SK-N-SH (cell line): ENCODE results near the gene PCDHGB1.
"Not testable (repeated sequence)": the region's sequence is repeated elsewhere in the genome, so short reads cannot be mapped to it uniquely, and the experiment has no call there.

ENCODE experiments used
- CHD2 ChIP-seq: fragments of 150-350 bp; IDR thresholded peaks from 2 replicates; pipeline ENCODE4 v1.6.1; 2018; ENCODE audit warnings: low read length; ENCODE audit not compliant: partially characterized antibody
- CTCF ChIP-seq: fragments of 200-600 bp; sonication (generic); IDR thresholded peaks from 2 replicates; pipeline ENCODE4 v1.6.1; 2017; ENCODE audit warnings: antibody characterized with exemption, mild to moderate bottlenecking, moderate library complexity
- FOXJ3 ChIP-seq: sonication (generic); formaldehyde crosslinking; IDR thresholded peaks from 2 replicates; pipeline ENCODE4 v1.5.1; 2020; ENCODE audit warnings: mild to moderate bottlenecking, missing genetic modification reagents
- JUND ChIP-seq: IDR thresholded peaks from 2 replicates; pipeline ENCODE4 v1.4.0; 2012
- MAX ChIP-seq: IDR thresholded peaks from 2 replicates; pipeline ENCODE4 v1.4.0; 2012; ENCODE audit warnings: low read depth
- REST ChIP-seq: IDR thresholded peaks from 2 replicates; pipeline ENCODE4 v1.6.1; 2012; ENCODE audit warnings: mild to moderate bottlenecking, low read depth, low read length, moderate library complexity
- SIN3A ChIP-seq: IDR thresholded peaks from 2 replicates; pipeline ENCODE4 v1.6.1; 2012; ENCODE audit warnings: low read depth, mild to moderate bottlenecking, low read length, moderate library complexity, borderline replicate concordance
- SMC3 ChIP-seq: IDR thresholded peaks from 2 replicates; pipeline ENCODE4 v1.6.1; 2012; ENCODE audit warnings: low read depth, low read length, improper control_type of control experiment

GRCh38 chr5:141387557-141388311 is 37.8 kb downstream of the PCDHGB1 start, which contains the start of gene PCDHGB4:
- TF ChIP-seq REST; SMC3; SIN3A; MAX; CHD2; FOXJ3 (CRISPR knock-in tag); JUND: not testable (repeated sequence)
- peak; percentile 8; the same call in 1 of the 2 replicates for TF ChIP-seq CTCF
